ENCODE data around the gene TP73. TPM values are rescaled to one million over a fixed set of nuclear protein-coding genes. Genes with fewer than 3 reads are reported as not detected.

Gene TP73
- total RNA-seq, 1 experiment from 2014 or later, result 11.9 TPM

DNA sequence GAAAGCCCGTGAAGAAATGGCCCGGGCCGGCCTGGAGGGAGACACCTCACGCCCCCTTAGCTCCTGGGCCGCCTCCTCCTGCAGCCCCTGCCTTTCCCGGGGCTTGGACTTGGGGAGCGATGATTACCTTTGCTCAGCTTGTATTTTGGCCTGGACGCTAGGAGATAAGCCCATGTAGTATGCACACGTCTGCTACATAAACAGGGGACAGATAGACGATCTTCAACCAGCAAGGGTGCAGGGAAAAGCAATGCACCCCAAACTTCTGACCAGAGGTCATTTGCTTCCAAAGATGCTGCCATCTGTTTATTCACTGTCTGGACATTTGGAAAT lies 936 bp downstream of the TP73 start:
- Histone ChIP-seq H3K36me3 (ENCODE audit: control insufficient read depth, insufficient read depth, low read length) (no peaks in the 10 kb centered on the region), H3K9me3 (no peaks in the 10 kb centered on the region), H3K27me3 (replicated peaks; ENCODE audit: control insufficient read depth, insufficient read depth, low read length) (no peaks in the 10 kb centered on the region), H3K4me3 (ENCODE audit: low read depth, low read length) (peak overlapping the region; percentile 84), H3K4me1 (peaks cover 9% of the 10 kb centered on the region; the same call in 1 of the 2 replicates)
- no peaks in the 10 kb centered on the region for H3K27me3 Mint-ChIP-seq (ENCODE audit: insufficient read depth, unreplicated experiment)
- H3K36me3 Mint-ChIP-seq (ENCODE audit: insufficient read depth, unreplicated experiment), result peaks cover 10% of the 10 kb centered on the region
- H3K9me3 Mint-ChIP-seq (ENCODE audit: unreplicated experiment), result no peaks in the 10 kb centered on the region
- peak overlapping the region; percentile 62 for H3K4me3 Mint-ChIP-seq (ENCODE audit: unreplicated experiment)
- intact Hi-C loops (cut with micrococcal nuclease; ENCODE audit: unreplicated experiment), result no loop called here
- BruUV-seq (replicated peaks), result TSS peak; percentile 29
- ChIA-PET POLR2A (no interaction called here), CTCF (interaction anchor here (2.2 kb wide), 1 partner anchor 35 kb away, joined by 5 read pairs; no protein-coding TSS in a partner anchor)
- H3K27ac Mint-ChIP-seq (ENCODE audit: unreplicated experiment), result no peak overlapping the region
- TF ChIP-seq, protein P1, sequence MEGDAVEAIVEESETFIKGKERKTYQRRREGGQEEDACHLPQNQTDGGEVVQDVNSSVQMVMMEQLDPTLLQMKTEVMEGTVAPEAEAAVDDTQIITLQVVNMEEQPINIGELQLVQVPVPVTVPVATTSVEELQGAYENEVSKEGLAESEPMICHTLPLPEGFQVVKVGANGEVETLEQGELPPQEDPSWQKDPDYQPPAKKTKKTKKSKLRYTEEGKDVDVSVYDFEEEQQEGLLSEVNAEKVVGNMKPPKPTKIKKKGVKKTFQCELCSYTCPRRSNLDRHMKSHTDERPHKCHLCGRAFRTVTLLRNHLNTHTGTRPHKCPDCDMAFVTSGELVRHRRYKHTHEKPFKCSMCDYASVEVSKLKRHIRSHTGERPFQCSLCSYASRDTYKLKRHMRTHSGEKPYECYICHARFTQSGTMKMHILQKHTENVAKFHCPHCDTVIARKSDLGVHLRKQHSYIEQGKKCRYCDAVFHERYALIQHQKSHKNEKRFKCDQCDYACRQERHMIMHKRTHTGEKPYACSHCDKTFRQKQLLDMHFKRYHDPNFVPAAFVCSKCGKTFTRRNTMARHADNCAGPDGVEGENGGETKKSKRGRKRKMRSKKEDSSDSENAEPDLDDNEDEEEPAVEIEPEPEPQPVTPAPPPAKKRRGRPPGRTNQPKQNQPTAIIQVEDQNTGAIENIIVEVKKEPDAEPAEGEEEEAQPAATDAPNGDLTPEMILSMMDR (IDR thresholded peaks at IDR 0.05; ENCODE audit: insufficient read depth in 1 of 2, low read depth in 1 of 2, low read length in 1 of 2, severe bottlenecking in 1 of 2, unreplicated experiment in 1 of 2), result no peak
- no peak for DNase-seq
- H3K4me1 Mint-ChIP-seq (ENCODE audit: low read depth, unreplicated experiment), result no peaks in the 10 kb centered on the region

DNA sequence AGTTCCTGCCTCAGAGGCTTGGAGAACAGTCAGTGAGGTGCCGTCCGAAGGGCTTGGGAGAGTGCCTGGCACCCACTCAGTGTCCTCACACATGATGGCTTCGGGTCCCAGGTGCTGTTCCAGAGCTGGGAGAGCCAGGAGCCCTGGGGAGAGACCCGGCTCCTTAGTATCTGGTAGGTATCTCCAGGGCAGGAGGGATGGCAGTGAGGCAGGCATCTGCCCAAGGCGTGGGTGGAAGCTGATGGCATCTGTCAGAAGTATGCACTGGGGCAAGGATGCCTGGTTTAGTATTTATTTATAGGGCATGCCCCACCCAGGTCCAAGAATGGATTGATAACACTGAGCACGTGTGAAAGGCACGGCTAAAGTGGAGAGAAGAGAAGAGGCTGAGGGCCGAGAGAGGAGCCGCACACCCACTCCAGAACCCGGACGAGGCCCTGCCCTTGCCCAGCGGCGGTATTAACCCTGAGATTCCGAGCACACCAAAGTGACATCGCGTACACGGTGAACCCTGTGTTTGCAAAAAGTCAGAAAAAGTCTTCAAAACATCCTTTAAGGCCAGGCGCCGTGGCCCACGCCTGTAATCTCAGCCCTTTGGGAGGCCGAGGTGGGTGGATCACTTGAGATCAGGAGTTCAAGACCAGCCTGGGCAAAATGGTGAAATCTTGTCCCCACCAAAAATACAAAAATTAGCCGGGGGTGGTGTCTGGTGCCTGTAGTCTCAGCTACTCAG lies 2.4 kb downstream of the TP73 start:
- no peaks in the 10 kb centered on the region for H3K27me3 Mint-ChIP-seq (ENCODE audit: insufficient read depth, unreplicated experiment)
- BruUV-seq (replicated peaks), result no TSS peak
- ChIA-PET POLR2A (no interaction called here), CTCF (no interaction called here)
- TF ChIP-seq, protein P1 (IDR thresholded peaks at IDR 0.05; ENCODE audit: insufficient read depth in 1 of 2, low read depth in 1 of 2, low read length in 1 of 2, severe bottlenecking in 1 of 2, unreplicated experiment in 1 of 2), result no peak
- no peak overlapping the region for H3K4me3 Mint-ChIP-seq (ENCODE audit: unreplicated experiment)
- intact Hi-C loops (cut with micrococcal nuclease; ENCODE audit: unreplicated experiment), result no loop called here
- peaks cover 10% of the 10 kb centered on the region for H3K36me3 Mint-ChIP-seq (ENCODE audit: insufficient read depth, unreplicated experiment)
- DNase-seq, result no peak
- no peak overlapping the region for H3K27ac Mint-ChIP-seq (ENCODE audit: unreplicated experiment)
- H3K36me3 ChIP-seq (ENCODE audit: control insufficient read depth, insufficient read depth, low read length), result no peaks in the 10 kb centered on the region
- no peaks in the 10 kb centered on the region for H3K27me3 ChIP-seq (replicated peaks; ENCODE audit: control insufficient read depth, insufficient read depth, low read length)
- H3K4me3 ChIP-seq (ENCODE audit: low read depth, low read length), result no peak overlapping the region
- H3K9me3 Mint-ChIP-seq (ENCODE audit: unreplicated experiment), result no peaks in the 10 kb centered on the region
- no peaks in the 10 kb centered on the region for H3K4me1 Mint-ChIP-seq (ENCODE audit: low read depth, unreplicated experiment)
- H3K4me1 ChIP-seq, result peaks cover 9% of the 10 kb centered on the region; the same call in 1 of the 2 replicates
- no peaks in the 10 kb centered on the region for H3K9me3 ChIP-seq

DNA sequence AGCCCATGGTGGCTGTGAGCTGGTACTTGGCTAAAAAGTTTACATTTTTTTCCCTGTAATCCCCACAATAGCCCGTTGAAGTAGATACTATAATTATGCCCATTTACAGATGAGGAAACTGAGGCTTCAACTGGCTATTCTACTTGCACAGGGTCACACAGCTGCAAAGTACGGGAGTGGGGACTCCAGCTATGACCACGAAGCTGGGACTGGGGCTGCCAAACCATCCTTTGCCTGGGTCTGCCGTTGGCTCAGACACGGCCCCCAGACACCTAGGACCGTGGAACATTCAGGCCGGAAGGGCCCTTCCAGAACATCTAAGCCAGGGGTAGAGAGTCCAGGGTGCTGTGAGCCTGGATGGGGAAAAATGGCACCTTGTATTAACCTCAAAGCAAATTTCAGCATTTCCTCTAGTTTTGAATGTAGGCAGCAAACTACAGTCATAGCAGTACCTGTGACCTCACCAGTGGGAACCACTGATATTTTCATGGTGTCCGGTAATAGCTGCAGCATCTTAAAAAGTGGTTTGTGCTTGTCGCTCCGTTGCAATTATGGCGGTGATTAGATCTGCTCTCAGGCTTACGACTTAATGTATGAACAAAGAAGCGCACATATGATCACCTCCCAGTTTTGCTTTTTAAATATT lies 4.3 kb downstream of the TP73 start:
- no TSS peak for BruUV-seq (replicated peaks)
- Histone ChIP-seq H3K36me3 (ENCODE audit: control insufficient read depth, insufficient read depth, low read length) (no peaks in the 10 kb centered on the region), H3K4me1 (0 out of 2 replicates have a peak, but pooled peaks cover 5% of the 10 kb centered on the region), H3K27me3 (replicated peaks; ENCODE audit: control insufficient read depth, insufficient read depth, low read length) (no peaks in the 10 kb centered on the region), H3K4me3 (ENCODE audit: low read depth, low read length) (no peak overlapping the region), H3K9me3 (no peaks in the 10 kb centered on the region)
- Mint-ChIP-seq H3K4me3 (ENCODE audit: unreplicated experiment) (no peak overlapping the region), H3K4me1 (ENCODE audit: low read depth, unreplicated experiment) (no peaks in the 10 kb centered on the region), H3K27ac (ENCODE audit: unreplicated experiment) (no peak overlapping the region), H3K27me3 (ENCODE audit: insufficient read depth, unreplicated experiment) (no peaks in the 10 kb centered on the region), H3K36me3 (ENCODE audit: insufficient read depth, unreplicated experiment) (peaks cover 10% of the 10 kb centered on the region), H3K9me3 (ENCODE audit: unreplicated experiment) (no peaks in the 10 kb centered on the region)
- TF ChIP-seq, protein P1 (IDR thresholded peaks at IDR 0.05; ENCODE audit: insufficient read depth in 1 of 2, low read depth in 1 of 2, low read length in 1 of 2, severe bottlenecking in 1 of 2, unreplicated experiment in 1 of 2), result no peak
- intact Hi-C loops (cut with micrococcal nuclease; ENCODE audit: unreplicated experiment), result no loop called here
- ChIA-PET CTCF (no interaction called here), POLR2A (interaction anchor here (0.7 kb wide), 1 partner anchor 125 kb away, joined by 3 read pairs; no protein-coding TSS in a partner anchor)
- DNase-seq, result no peak
